DMS53 treated with DMSO at 0.1 percent for 48 hours (cell line): ENCODE results near the gene CRBN.
A peak's percentile ranks its signal among the peaks of the same experiment; 100 is the strongest.

Source experiments
- DNase-seq: peaks from one replicate; lab custom pipeline; 2025; ENCODE audit not compliant: unreplicated experiment; lab: John Stamatoyannopoulos, UW

Gene CRBN

DNA sequence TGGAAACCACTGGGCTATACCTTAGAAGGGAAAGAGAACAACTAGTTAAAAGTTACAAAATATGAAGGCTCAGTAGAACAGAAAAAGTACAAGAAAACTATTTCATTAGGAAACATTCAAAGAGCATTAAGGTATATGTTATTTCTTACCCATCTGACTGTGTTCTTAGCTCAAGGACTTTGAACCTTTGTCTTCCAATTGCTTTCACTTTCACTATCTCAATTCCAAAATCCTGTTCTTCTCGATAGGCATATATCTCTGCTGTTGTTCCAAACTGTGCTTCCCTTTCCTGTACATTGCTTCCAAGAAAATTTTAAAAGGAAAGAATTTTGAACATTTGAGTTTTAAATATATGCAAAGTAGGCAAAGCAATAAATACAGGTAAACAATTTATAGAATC, 6.9 kb downstream of the CRBN start:
- no peak for DNase-seq

DNA sequence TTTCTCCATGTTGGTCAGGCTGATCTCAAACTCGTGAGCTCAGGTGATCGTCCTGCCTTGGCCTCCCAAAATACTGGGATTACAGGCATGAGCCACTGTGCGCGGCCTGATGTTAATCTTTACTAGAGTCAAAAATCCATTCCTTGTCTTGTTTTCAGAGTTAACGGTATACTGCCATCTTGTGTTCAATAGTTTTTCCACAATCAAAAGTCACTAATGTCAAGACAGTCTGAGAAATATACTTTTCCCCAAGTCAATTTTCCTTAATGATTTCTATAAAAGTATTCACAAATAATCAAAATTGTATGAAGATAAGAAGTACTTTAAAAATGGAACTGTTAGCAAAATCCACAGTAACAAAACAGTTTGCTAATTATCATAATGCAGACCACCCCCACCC, 8.5 kb downstream of the CRBN start:
- DNase-seq: no peak

GRCh38 chr3:3165650-3166049, 13.8 kb downstream of the CRBN start:
- DNase-seq: no peak

DNA sequence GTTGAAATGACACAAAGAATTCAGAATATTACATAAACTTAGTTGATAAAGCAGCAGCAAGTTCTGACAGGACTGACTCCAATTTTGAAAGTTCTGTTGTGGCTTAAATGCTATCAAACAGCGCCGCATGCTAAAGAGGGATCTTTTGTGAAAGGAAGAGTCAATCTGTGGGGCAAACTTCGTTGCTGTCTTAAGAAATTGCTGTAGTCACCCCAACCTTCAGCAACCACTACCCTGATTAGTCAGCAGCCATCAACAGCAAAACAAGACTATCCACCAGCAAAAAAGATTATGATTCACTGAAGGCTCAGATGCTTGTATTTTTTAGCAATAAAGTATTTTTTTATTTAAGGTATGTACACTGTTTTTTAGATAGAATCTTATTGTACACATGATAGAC, 14.2 kb downstream of the CRBN start:
- no peak for DNase-seq

DNA sequence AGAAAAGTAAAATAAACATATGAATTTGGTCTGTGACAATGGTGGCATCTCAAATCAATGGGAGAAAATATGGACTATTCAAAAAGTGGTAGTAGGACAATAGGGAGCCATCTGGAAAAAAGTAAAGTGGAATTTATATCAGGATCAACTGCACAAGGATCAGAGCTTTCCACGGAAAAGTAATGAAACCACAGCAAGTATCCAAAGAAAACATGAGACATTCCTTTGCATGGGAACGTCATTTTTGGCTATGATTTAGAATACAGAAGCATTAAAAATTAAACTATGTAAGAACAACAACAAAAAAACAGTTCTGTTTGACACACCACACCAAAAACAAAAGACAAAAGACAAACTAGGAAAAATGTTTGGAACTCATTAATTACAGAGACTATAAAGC, 18.7 kb downstream of the CRBN start:
- no peak for DNase-seq

DNA sequence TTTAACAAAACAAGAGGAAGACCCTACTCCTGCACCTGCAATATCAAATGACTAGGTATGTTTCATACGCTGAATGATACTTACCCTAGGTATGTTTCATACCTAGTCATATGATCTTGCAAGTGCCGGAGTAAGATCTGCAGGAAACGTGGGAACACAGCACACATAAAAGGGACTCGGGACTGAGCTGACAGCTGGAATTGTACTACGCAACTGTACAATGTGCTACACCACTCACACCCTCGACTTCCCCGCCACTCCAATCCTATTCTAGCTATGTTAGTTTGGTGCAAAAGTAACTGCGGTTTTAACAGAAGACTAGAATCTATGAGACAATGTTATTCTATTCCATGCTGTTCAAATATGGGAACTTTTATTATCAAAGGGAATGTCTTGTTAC, 22.0 kb downstream of the CRBN start:
- no peak for DNase-seq

DNA sequence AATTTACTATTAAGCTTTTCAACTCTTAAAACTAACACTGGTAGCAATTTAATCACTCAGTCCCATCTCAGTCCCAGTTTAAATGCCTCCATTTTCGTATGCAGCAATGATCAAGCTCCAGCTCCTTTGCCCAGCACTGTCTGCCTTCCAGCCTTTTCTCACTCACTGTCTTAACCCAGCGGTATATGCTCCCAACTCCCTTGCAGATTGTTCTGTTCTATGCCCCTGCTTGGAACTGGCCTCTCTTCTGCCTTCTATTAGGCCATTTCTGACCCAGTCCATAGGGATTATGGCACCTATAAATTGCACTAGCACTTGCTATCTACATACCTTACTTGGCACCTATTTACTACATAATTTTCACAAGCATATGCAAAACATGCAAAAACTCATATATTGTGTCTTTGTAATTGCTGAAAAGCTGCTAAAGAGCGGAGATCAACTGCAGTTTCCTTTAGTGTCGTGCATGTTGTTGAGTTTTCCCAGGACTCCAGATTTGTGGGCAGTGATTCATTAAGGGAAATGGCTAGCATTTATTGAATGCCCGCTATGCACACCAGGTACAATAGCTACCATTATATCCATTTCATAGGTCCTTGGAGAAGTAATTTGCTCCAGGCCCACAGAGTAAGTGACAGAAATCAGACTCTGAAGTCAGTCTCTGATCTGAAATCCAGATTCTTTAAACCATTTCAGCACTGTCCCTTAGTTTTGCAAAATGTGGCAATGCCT, 24.4 kb downstream of the CRBN start:
- DNase-seq: no peak

GRCh38 chr3:3151513-3151912, 28.0 kb downstream of the CRBN start:
- no peak for DNase-seq

DNA sequence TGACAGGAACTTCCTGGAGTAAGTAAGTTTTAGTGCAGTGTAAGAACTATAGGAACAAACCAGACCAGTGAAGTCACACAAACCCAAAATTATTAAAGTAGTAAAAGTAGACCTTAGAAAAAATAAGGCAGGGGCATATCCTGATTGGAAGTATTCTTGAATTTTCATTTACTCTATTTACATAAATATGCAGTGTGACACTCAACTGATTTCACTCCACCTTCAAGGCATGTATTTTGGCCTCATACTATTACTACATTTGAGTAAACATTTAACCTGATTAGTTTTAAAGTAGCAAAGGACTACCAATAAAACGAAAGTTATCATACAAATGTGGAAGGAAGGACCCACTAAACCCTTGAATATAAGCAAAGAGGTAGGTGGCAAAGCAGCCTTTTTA, 29.9 kb downstream of the CRBN start:
- no peak for DNase-seq

GRCh38 chr3:3145831-3146230, 33.7 kb downstream of the CRBN start:
- DNase-seq: no peak

DNA sequence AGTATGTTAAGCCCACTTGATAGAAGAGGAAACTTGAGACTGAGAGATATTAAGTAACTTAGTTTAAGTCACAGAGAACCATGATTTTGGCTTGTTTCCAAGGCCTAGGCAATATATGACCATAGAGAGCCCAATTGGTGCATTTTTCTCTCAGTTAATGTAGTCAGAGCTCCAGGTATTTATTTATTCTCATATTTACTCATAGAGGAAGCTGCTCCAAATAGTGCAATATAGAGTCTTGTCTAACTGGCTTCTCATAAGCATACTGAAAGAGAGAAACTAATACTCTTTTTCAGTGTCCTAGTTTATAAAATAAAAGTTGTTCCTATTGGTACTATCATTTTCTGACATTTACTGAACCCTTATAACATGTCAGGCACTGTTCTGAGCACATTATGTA, 37.6 kb downstream of the CRBN start:
- no peak for DNase-seq

DNA sequence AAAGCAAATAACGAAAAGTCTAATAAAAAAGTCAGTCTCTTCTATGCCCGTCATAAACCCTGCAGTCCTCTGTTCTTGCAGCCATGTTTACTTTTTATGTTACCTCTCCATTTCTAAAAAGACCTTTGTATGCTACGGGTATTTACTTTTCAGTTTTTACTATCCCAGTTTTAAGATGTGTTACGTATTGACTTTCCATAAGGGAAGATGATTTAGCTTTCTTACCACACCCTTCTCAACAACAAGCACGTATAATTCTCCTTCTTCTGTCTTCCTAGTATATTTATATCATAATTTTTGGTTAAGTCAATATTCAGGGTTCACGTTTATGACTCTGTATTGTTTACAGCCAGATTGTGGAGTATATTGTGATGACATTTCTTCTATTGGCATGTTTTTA, 42.0 kb downstream of the CRBN start:
- DNase-seq: no peak

- no peak for DNase-seq
These were observed 44.6 kb downstream of the CRBN start for GRCh38 chr3:3134750-3135448.

DNA sequence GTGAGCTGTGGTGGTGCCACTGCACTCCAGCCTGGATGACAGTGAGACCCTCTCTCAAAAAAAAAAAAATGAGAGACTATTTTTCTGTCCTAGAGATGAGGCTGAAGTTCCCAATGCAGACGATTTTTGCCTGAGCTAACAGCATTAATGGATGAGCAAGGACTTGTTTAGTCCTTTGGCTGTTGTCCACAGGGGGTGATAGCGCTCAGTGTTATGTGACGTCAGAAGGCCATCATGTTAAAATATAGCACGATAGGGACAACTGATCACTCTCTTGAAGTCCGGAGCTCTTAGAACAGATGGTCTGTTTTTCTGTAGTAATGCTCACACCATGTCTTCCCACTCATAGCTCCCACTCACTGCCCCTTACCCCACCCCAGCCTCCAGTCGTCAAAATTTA, 46.0 kb downstream of the CRBN start:
- DNase-seq: no peak

DNA sequence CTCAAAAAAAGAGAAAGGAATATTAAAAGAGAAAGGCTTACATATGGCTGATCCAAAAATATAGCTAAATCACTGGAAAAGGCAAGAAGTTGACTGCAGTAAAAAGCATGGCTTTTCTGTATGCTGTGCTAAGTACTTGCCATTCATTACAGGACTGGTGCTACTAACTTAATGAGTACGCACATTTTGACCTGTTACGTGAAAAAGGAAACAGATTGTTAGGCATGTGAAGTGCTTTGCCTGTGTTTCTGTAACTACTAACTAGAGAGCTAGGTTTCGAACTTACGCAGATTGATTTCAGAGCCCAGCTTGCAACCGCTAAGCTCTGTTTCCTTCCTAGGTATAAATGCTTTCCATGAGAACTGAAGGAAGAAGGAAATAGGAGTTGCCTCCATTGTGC, 49.9 kb downstream of the CRBN start:
- no peak for DNase-seq

GRCh38 chr3:3127432-3128010, 52.0 kb downstream of the CRBN start:
- DNase-seq: no peak

DNA sequence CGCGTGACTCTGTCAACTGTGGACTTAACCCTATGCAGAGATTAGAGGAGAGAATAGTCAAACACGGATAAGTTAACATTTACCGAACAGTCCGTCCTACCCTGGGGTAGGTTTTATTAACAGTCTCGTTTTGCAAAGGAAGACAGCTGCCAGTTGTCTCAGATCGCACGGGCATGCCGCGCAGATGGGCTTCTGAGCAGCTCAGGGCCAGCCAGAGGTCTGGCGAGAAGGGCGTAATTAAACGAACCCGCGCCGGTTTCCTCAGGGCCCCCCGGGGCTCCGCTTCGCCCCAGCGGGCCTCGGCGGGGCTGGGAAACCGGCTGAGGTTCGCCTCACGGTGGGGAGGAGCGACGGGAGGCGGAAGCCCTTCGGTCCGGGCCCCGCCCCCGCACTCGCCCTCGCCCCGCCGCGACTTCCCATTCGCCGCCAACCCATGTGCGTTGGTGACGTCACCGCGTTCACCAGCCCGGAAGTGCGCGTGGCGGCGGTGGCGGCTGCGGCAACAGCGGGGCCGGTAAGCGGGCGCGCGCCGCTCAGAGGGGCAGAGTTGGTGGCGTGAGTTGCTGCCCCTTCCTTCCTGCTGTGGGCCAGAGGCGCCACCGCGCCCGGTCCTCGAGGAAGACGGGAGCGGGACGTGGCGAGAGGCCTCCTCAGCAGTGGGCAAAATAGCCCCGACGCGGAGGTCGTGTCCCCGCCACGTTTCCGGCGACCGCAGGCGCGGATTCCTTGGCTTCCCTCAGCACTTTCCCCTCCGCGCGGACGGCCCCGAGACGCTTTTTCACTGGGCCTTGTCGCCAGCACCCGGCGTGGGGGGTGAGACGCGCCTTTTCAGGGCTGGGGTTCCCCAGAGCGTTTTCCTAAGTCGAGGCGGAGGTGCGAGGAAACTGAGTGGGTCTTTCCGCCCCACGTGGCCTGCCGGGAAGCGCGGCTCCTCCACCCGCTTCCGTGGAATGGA, 52.7 kb downstream of the CRBN start, which contains the start of gene TRNT1:
Gene TRNT1 (plus strand): TSS at position 464 of the 955 bp plus-strand sequence. CDS start 2,101 bp downstream, outside the sequence.
- DNase-seq: peak; percentile 27

DNA sequence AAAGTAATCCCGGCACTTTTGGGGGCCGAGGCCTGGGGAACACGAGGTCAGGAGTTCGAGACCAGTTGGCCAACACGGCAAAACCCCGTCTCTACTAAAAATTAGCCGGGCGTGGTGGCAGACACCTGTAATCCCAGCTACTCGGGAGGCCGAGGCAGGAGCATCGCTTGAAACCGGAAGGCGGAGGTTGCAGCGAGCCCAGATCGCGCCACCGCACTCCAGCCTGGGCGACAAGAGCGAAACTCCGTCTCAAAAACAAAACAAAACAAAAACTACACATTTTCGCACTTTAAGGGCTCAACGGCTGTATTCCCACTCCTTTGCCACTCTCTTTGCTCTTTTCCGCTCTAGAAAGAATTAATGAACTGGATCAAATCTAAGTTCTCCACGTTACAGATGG, 53.5 kb downstream of the CRBN start:
- no peak for DNase-seq

DNA sequence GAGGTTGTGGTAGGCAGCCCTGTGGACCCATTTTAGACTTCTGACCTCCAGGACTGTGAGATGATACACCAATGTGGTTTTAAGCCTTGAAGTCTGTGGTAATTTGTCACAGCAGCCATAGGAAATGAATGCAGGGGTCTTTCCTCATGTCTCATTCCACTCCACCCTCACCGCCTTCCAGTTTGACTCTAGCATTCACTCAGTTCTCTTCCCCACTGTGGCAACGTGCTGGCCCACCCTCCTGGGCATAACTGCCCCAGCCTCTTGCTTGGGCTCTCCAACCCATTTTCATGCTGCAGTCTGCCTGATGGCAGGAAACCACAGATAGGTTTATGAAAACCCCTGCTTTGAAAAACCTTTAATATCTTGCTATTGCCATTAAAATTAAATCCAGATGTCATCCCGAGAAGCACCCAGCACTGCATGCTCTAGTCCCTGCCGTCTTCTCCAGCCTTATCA, 60.1 kb downstream of the CRBN start:
- no peak for DNase-seq

DNA sequence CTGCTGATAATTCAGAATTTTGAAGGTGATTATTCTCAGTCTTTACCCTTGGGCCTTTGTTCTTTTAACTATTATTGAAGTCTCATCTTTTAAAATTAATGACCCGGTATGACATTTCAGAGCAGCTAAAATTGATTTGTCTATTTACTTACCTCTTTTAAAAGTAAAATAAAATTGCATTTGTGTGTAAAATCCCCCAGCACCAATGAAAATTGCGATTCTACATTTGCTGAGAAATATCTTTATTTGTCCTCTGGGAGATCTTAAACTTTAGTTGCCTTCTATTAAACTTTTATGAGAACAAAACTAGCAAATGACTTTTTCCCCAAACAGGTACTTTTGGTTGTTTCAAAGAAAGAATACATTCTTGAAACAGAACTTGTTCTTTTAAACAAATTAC, 61.8 kb downstream of the CRBN start:
- no peak for DNase-seq

GRCh38 chr3:3113042-3113709, 66.3 kb downstream of the CRBN start:
- DNase-seq: no peak
